ENCODE measurements around the gene BTBD19. TPM values are rescaled to one million over a fixed set of nuclear protein-coding genes. Genes with fewer than 3 reads are reported as not detected.

BTBD19 gene, protein sequence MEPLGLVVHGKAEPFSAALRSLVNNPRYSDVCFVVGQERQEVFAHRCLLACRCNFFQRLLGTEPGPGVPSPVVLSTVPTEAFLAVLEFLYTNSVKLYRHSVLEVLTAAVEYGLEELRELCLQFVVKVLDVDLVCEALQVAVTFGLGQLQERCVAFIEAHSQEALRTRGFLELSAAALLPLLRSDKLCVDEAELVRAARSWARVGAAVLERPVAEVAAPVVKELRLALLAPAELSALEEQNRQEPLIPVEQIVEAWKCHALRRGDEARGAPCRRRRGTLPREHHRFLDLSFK
- total RNA-seq: 1.3 TPM

DNA sequence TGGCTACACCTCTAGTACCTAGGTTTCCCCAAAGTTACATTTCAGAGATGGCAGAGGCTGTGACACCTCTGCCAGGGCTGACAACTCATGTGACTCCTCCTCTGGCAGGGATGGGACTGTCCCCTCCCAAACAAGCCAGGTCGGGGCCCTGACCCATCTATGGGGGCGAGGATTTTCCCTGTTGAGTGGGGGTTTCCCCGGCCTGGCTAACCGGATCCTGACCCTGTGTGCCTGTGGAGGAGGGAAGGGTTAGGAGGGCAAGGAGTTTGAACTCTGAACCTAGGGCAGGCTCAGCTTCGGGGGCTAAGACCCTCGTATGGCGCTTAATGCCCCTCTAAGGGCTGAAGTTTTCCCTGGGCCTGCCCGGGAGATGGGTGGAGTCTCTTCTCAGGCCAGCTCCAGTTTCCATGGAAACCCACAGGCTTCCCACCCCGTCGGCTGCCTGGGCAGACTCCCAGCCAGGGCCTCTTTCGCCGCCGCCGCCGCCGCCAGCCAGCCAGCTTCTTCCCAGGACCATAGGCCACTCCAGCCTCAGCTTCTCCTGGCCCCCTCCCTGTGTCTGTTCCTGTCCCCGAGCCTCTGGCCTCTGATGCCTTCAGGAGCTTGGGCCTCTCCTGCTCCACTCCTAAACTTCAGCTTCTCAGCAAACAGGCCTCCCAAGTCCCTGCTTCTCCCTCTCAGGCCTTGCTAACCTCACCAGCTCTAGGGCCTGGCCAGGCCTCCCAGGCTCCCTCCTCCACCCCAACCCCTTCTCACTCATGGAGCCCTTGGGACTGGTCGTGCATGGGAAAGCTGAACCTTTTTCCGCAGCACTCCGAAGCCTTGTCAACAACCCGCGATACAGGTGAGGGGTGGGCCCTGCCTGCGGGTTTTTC is at the start of gene BTBD19:
TSS of gene BTBD19 (plus strand) at position 461 of the 875 bp plus-strand sequence. CDS start at position 759, 298 bp downstream.

DNA sequence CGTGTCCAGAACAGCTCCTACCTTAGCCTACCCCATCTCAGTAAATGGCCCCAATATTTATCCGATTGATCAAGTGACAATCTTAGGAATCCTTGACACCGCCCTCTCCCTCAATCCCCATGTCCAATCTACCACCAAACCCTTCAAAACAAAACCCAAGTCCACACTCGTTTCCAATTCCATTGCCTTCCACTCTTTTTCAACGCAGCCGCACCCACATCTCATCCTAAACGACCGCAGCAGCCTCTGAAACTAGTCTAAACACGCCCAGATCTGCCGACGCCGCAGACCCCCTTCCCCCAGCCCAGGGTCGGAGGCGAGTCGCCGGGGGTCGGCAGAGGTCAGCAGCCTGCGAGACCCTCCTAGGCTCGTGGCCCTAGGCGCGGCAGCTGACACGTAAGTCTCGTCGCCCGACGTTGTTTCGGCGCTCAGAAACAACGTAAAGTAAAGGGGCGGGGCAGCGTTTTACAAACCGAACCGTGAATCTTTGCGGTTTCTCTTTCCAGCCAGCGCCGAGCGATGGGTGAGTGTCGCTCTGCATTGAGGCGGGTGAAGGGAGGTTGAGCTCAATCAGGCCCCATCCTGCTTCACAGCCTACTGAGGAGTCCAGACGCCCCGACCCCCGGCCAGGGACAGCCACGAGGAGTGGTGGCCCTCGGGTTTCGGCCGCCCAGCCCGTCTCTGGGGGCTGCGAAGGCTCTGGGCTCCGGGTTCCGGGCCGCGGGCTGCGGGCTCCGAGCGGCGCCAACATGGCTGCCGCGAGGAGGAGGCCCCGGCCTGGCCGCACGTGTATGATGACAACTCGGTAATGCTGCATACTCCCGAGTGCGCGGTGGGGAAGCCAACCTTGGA is 33.0 kb upstream of the BTBD19 start, which contains the start of gene RPS8:
TSS of gene RPS8 (plus strand) at position 463 of the 852 bp plus-strand sequence. CDS start at position 520, 57 bp downstream.

DNA sequence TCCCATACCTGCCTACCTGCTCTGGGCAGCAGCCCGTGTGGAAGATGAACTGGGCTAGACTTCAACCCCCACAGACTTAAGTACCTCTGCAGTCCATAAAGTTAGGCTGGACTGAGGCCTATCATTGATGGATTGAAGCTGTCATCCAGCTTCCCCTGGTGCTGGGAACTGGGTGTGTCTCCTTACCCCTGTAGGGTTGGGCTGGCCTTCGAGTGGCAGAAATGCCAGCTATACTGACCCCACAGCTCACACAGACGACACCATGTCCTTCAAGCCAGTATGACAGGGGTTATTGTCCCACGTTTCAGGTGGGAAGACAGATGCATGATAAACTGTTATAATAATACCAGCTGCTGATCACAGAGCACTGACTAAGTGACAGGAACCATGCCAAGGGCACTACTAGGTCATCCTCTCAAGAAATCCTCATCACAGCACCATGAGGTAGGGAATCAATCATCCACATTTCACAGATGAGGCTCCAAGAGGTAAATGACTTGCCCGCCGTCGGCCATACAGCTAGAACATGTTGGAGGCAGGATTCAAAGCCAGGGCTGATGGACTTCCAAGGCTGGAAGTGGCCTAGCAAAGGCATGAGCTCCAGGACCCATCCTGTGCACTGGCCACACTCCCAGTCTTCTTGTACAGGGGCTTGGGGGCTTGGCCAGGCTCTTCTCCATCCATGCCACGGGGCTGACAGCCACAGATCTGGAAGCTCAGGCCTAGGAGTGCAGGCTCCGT is 20.0 kb upstream of the BTBD19 start, which contains the start of gene BEST4:
TSS of gene BEST4 (minus strand) at position 51 of the 741 bp plus-strand sequence. CDS start 465 bp downstream, outside the sequence.

DNA sequence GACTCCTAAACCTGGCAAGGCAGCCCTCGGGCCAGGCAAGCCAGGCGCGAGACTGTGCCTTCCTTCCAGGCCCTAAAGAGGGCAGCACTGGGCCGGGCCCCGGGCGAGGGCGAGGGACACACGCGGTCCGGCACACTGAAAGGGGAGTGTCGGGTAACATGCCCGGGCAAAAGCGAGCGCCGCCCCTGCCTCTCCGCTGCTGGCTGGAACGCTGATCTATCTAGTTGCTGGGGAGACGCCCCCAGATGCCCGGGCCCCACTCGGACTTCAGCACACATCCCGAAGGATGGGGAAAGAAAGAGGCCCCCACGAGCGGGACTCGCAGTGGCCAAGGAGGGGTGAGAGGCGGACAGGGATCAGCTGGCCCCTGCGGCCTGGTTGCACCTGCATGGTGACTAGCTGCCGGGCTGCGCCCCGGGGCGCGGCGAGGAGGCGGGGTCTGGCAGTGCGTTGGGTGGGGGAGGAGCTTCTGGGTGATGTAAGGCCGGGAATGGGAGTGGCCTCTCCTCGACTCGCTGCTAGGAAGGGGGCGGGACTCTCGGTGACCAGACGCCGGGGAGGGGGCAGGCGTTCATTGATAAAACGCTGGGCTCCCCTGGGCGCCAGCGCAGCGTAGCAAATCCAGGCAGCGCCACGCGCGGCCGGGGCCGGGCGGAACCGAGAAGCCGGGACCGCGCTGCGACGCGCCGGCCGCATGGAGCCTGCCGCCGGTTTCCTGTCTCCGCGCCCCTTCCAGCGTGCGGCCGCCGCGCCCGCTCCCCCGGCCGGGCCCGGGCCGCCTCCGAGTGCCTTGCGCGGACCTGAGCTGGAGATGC is 8.3 kb upstream of the BTBD19 start, which contains the start of gene PLK3:
TSS of gene PLK3 (plus strand) at position 608 of the 815 bp plus-strand sequence. CDS start at position 695, 87 bp downstream.

DNA sequence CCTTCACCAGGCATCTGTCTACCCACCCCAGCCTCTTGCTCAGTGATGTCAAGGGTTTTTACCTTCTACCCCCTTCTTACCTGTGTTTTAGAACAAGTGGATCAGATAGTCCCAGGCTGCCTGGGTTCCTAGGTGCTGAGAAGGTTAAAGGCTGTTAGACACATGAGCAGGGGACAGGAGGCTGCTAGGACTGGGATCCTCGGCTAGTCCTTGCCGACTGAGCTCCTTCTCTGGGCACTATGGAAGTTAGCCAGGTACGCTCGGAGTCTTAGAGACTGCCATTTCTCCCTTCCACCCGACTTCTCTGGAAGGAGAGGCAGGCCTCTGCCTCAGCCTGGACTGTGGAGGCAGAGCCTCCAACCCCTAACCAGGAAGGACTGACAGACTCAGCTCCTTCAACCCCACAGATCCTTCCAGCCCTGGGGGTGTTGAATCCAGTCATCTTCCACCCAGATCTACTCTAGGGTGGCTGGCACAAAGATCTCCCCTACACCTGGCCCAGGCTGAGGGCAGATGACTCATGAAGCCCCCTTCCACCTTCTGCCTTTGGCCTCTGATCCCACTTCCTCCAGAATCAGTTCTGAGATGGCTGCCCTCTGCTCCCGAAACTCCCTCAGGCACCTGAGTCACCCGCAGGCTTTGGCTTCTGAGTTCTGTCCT is 1.5 kb upstream of the BTBD19 start, which contains the start of gene DYNLT4:
TSS of gene DYNLT4 (minus strand) at position 648 of the 660 bp plus-strand sequence. CDS start 683 bp downstream, outside the sequence.

DNA sequence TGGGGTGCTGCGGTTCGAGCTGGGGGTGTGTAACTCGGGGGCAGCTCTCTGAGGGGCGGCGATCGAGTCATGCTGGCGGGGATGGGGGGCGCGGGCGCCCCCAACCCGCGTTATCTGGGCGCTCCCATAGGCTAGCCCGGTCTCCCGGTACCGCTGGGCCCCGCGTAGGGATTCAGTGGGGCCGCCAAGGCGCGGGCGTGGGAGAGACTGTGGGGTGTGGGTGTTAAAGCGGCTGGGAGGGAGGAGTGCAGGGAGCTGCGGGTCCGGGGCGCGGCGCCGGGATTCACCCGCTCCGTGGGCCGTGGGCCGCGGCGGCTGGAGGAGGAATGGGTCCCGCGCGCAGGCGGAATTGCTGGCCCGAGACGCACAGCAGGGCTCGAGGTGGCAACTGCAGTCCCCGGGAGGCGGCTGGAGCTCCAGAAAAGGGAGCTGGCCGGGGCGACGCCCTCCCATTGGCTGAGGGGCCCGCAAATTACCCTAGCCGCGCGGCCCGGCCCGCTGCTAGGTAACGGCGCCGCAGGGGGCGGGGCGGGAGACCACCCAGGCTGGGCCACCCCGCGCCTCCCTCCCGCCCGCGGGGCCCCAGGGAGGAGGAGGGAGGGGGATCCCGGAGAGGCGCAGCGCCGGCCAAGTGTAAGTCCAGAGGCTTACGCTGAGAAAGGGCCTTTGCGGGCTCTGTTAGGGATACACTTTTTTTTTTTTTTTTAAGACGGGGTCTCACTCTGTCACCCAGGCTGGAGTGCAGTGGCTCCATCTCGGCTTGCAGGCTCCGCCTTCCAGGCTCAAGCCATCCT is 34.7 kb downstream of the BTBD19 start, which contains the start of gene PTCH2:
TSS of gene PTCH2 (minus strand) at position 392 of the 794 bp plus-strand sequence. CDS start at position 71, 321 bp downstream.

Small RNAs within 50 kb of the gene (small RNA-seq; reads per million reads assigned to genes)
- gene AL136380.1 (ENCODE audit: low replicate concordance) (not detected), gene SNORD38A (ENCODE audit: low replicate concordance) (71.3 reads per million, percentile 95 among the genes with 10 or more reads in this experiment), gene SNORD38B (ENCODE audit: low replicate concordance) (not detected), gene SNORD46 (ENCODE audit: low replicate concordance) (2,510 reads per million, percentile 99 among the genes with 10 or more reads in this experiment), gene SNORD55 (ENCODE audit: low replicate concordance) (not detected)

Other genes starting within 250 kb of the BTBD19 start
- 6.3 TPM for gene TMEM53, start 134.0 kb upstream of the BTBD19 start, total RNA-seq
- gene ARMH1, start 133.8 kb upstream of the BTBD19 start, total RNA-seq: 10.6 TPM
- not detected for gene RNU5D-1, start 77.4 kb upstream of the BTBD19 start, total RNA-seq
- 6.3 TPM for gene KIF2C, start 68.7 kb upstream of the BTBD19 start, total RNA-seq
- 1,121 TPM for gene RPS8, start 33.0 kb upstream of the BTBD19 start, total RNA-seq
- gene BEST4, start 20.4 kb upstream of the BTBD19 start, total RNA-seq: 0.94 TPM
- 13.1 TPM for gene PLK3, start 8.1 kb upstream of the BTBD19 start, total RNA-seq
- not detected for gene DYNLT4, start 1.2 kb upstream of the BTBD19 start, total RNA-seq
- gene PTCH2, start 34.7 kb downstream of the BTBD19 start, total RNA-seq: 2.5 TPM
- 40.7 TPM for gene EIF2B3, start 178.1 kb downstream of the BTBD19 start, total RNA-seq
- 29.1 TPM for gene HECTD3, start 202.8 kb downstream of the BTBD19 start, total RNA-seq
- gene UROD, start 203.7 kb downstream of the BTBD19 start, total RNA-seq: 51.6 TPM